Activated naive CD4-positive, alpha-beta T cell treated with anti-CD3 and anti-CD28 coated beads, Interleukin-2, amount 50 U/mL, for 24 hours (primary cell): ENCODE results near the gene ZNF444.
A peak's percentile ranks its signal among the peaks of the same experiment; 100 is the strongest.
"Not testable (repeated sequence)": the region's sequence is repeated elsewhere in the genome, so short reads cannot be mapped to it uniquely, and the experiment has no call there.

Experiments
- H3K27ac Mint-ChIP-seq: one replicate; pipeline ENCODE4 v1.8.0; 2021; ENCODE audit warnings: mild to moderate bottlenecking, mixed read lengths
- H3K27me3 Mint-ChIP-seq: one replicate; pipeline ENCODE4 v1.8.0; 2021; ENCODE audit warnings: mixed read lengths
- H3K36me3 Mint-ChIP-seq: one replicate; pipeline ENCODE4 v1.8.0; 2021; ENCODE audit warnings: mixed read lengths
- H3K4me1 Mint-ChIP-seq: one replicate; pipeline ENCODE4 v1.8.0; 2021; ENCODE audit warnings: mixed read lengths
- H3K4me3 Mint-ChIP-seq: one replicate; pipeline ENCODE4 v1.8.0; 2021; ENCODE audit warnings: mild to moderate bottlenecking, mixed read lengths
- H3K9me3 Mint-ChIP-seq: one replicate; pipeline ENCODE4 v1.8.0; 2021; ENCODE audit warnings: mixed read lengths

The ZNF444 gene

DNA sequence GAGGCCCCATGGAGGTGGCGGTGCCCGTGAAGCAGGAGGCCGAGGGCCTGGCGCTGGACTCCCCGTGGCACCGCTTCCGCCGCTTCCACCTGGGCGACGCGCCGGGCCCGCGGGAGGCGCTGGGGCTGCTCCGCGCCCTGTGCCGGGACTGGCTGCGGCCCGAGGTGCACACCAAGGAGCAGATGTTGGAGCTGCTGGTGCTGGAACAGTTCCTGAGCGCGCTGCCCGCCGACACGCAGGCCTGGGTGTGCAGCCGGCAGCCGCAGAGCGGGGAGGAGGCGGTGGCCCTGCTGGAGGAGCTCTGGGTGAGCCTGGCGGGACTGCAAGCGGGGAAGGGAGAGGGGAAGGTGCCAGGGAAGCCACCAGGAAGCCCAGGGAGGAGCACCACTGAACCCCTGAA, 5.8 kb downstream of the ZNF444 start:
- Mint-ChIP-seq H3K36me3 (peaks cover 6% of the 10 kb centered on the region), H3K4me1 (peaks cover 30% of the 10 kb centered on the region), H3K9me3 (no peaks in the 10 kb centered on the region), H3K27me3 (no peaks in the 10 kb centered on the region), H3K4me3 (no peak overlapping the region), H3K27ac (no peak overlapping the region)

GRCh38 chr19:56147307-56147706, 6.2 kb downstream of the ZNF444 start:
- no peak overlapping the region for H3K4me3 Mint-ChIP-seq
- no peak overlapping the region for H3K27ac Mint-ChIP-seq
- peaks cover 27% of the 10 kb centered on the region for H3K4me1 Mint-ChIP-seq
- H3K9me3 Mint-ChIP-seq, result no peaks in the 10 kb centered on the region
- H3K27me3 Mint-ChIP-seq, result no peaks in the 10 kb centered on the region
- H3K36me3 Mint-ChIP-seq, result peaks cover 6% of the 10 kb centered on the region

- H3K27ac Mint-ChIP-seq, result peak overlapping the region; percentile 12
- peaks cover 29% of the 10 kb centered on the region for H3K4me1 Mint-ChIP-seq
- no peak overlapping the region for H3K4me3 Mint-ChIP-seq
- no peaks in the 10 kb centered on the region for H3K27me3 Mint-ChIP-seq
- no peaks in the 10 kb centered on the region for H3K9me3 Mint-ChIP-seq
- peaks cover 6% of the 10 kb centered on the region for H3K36me3 Mint-ChIP-seq
These were observed 7.0 kb downstream of the ZNF444 start for GRCh38 chr19:56148096-56148495.

- H3K27me3 Mint-ChIP-seq, H3K9me3 Mint-ChIP-seq, H3K27ac Mint-ChIP-seq, H3K36me3 Mint-ChIP-seq, H3K4me3 Mint-ChIP-seq: not testable (repeated sequence)
- H3K4me1 Mint-ChIP-seq, result peaks cover 30% of the 10 kb centered on the region
These were observed 8.0 kb downstream of the ZNF444 start for GRCh38 chr19:56148955-56149655.

DNA sequence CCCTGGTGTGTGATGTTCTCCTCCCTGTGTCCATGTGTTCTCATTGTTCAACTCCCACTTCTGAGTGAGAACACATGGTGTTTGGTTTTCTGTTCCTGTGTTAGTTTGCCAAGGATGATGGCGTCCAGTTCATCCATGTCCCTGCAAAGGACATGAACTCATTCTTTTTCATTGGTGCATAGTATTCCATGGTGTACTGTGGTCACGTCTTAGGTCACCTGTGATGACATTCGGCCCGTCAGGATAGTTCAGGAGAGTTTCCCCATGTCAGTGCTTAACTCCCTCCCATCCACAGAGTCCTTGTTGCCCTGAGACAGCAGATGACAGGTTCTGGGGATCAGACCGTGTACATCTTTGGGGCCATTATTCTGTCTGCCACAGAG, 8.6 kb downstream of the ZNF444 start:
- Mint-ChIP-seq H3K9me3 (no peaks in the 10 kb centered on the region), H3K36me3 (peaks cover 6% of the 10 kb centered on the region), H3K27ac (no peak overlapping the region), H3K4me1 (peaks cover 26% of the 10 kb centered on the region), H3K4me3 (no peak overlapping the region), H3K27me3 (no peaks in the 10 kb centered on the region)

DNA sequence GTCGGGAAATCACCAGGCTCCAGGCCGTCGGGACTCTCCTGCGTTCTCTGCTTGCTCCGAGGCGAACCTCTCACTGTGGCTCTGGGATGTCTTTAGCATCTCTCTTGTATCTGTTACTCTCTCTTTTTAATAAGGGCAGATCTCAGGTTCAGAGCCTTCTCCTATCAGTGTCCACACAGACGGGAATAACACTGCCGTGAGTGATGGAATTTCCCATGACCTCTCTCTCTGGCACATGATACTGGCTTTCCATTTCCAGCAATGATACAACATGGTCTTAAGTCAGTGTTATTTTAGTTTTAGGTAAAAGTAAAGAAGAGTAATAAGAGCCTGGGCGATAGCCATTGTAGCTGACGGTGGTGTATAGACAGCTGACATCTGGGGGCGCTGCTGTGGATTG, 9.3 kb downstream of the ZNF444 start:
- Mint-ChIP-seq H3K4me3 (no peak overlapping the region), H3K9me3 (no peaks in the 10 kb centered on the region), H3K36me3 (peaks cover 6% of the 10 kb centered on the region), H3K4me1 (peaks cover 26% of the 10 kb centered on the region), H3K27me3 (no peaks in the 10 kb centered on the region), H3K27ac (no peak overlapping the region)

- H3K27ac Mint-ChIP-seq, result no peak overlapping the region
- no peaks in the 10 kb centered on the region for H3K27me3 Mint-ChIP-seq
- H3K4me1 Mint-ChIP-seq, result peaks cover 26% of the 10 kb centered on the region
- H3K9me3 Mint-ChIP-seq, result no peaks in the 10 kb centered on the region
- peaks cover 6% of the 10 kb centered on the region for H3K36me3 Mint-ChIP-seq
- H3K4me3 Mint-ChIP-seq, result no peak overlapping the region
These were observed 11.6 kb downstream of the ZNF444 start for GRCh38 chr19:56152644-56153043.

- Mint-ChIP-seq H3K27me3 (no peaks in the 10 kb centered on the region), H3K4me1 (peaks cover 26% of the 10 kb centered on the region), H3K27ac (no peak overlapping the region), H3K4me3 (no peak overlapping the region), H3K36me3 (peaks cover 6% of the 10 kb centered on the region), H3K9me3 (no peaks in the 10 kb centered on the region)
These were observed 12.4 kb downstream of the ZNF444 start for GRCh38 chr19:56153507-56153906.

- H3K27me3 Mint-ChIP-seq, result no peaks in the 10 kb centered on the region
- H3K36me3 Mint-ChIP-seq, result peaks cover 11% of the 10 kb centered on the region
These were observed 14.1 kb downstream of the ZNF444 start for GRCh38 chr19:56155124-56155687.

GRCh38 chr19:56156768-56157167, 15.7 kb downstream of the ZNF444 start:
- no peaks in the 10 kb centered on the region for H3K9me3 Mint-ChIP-seq
- peaks cover 9% of the 10 kb centered on the region for H3K36me3 Mint-ChIP-seq
- H3K27ac Mint-ChIP-seq, result no peak overlapping the region
- no peaks in the 10 kb centered on the region for H3K27me3 Mint-ChIP-seq
- H3K4me3 Mint-ChIP-seq, result no peak overlapping the region
- peaks cover 18% of the 10 kb centered on the region for H3K4me1 Mint-ChIP-seq

More at GRCh38 chr19:56155124-56155687, 14.1 kb downstream of the ZNF444 start:
- H3K27ac Mint-ChIP-seq, result peak overlapping the region; percentile 46
- no peaks in the 10 kb centered on the region for H3K9me3 Mint-ChIP-seq
- no peak overlapping the region for H3K4me3 Mint-ChIP-seq
- peaks cover 22% of the 10 kb centered on the region for H3K4me1 Mint-ChIP-seq

GRCh38 chr19:56158170-56158757, 17.2 kb downstream of the ZNF444 start:
- Mint-ChIP-seq H3K27ac (no peak overlapping the region), H3K27me3 (no peaks in the 10 kb centered on the region), H3K4me1 (peaks cover 14% of the 10 kb centered on the region), H3K4me3 (no peak overlapping the region), H3K9me3 (no peaks in the 10 kb centered on the region), H3K36me3 (peaks cover 9% of the 10 kb centered on the region)

DNA sequence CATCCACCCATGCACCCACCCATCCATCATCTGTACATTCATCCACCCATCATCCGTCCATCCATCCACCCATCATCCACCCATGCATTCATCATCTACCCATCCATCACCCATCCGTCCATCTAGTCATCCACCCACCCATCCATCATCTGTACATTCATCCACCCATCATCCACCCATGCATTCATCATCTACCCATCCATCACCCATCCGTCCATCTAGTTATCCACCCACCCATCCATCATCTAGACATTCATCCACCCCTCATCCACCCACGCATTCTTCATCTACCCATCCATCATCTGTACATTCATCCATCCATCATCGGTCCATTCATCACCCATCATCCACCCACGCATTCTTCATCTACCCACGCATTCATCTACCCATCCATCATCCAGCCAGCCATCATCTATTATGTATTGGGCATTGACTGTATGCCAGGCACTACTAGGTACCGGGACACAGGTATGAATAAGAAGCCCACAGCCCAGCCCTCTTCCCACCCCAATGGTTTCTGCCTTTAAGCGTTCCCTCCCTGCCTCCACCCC, 18.0 kb downstream of the ZNF444 start:
- Mint-ChIP-seq H3K4me1 (peaks cover 6% of the 10 kb centered on the region), H3K36me3 (peaks cover 9% of the 10 kb centered on the region), H3K9me3 (no peaks in the 10 kb centered on the region), H3K27me3 (no peaks in the 10 kb centered on the region), H3K4me3 (no peak overlapping the region), H3K27ac (no peak overlapping the region)

- Mint-ChIP-seq H3K36me3 (peaks cover 9% of the 10 kb centered on the region), H3K4me1 (peaks cover 6% of the 10 kb centered on the region), H3K27me3 (no peaks in the 10 kb centered on the region), H3K4me3 (no peak overlapping the region), H3K9me3 (no peaks in the 10 kb centered on the region), H3K27ac (no peak overlapping the region)
These were observed 18.7 kb downstream of the ZNF444 start for GRCh38 chr19:56159622-56160271.

- H3K27ac Mint-ChIP-seq, result no peak overlapping the region
- H3K27me3 Mint-ChIP-seq, result peaks cover 2% of the 10 kb centered on the region
- H3K4me3 Mint-ChIP-seq, result no peak overlapping the region
- H3K36me3 Mint-ChIP-seq, result peaks cover 9% of the 10 kb centered on the region
- peaks cover 6% of the 10 kb centered on the region for H3K4me1 Mint-ChIP-seq
- H3K9me3 Mint-ChIP-seq, result no peaks in the 10 kb centered on the region
These were observed 20.4 kb downstream of the ZNF444 start for GRCh38 chr19:56161534-56161933.

- Mint-ChIP-seq H3K27ac (peak overlapping the region; percentile 46), H3K4me3 (no peak overlapping the region), H3K9me3 (no peaks in the 10 kb centered on the region), H3K36me3 (peaks cover 9% of the 10 kb centered on the region), H3K4me1 (peaks cover 6% of the 10 kb centered on the region), H3K27me3 (peaks cover 2% of the 10 kb centered on the region)
These were observed 21.2 kb downstream of the ZNF444 start for GRCh38 chr19:56162258-56162657.

DNA sequence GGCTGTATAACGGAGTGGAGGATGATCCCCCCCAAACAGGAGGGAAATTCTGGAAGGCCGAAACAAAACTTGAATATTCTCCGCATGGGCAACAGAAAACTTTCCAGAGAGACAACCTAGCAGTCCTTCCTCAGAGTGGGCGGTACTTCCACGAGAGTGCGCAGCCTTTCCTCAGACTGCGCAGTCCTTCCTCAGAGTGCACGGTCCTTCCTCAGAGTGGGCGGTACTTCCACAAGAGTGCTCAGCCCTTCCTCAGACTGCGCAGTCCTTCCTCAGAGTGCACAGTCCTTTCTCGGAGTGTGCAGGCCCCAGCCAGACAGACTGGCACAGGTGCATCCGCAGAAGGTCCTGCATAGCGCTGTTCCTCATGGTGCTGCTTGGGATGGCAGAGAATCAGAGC, 22.0 kb downstream of the ZNF444 start:
- peak overlapping the region; percentile 79 for H3K27ac Mint-ChIP-seq
- no peaks in the 10 kb centered on the region for H3K9me3 Mint-ChIP-seq
- no peak overlapping the region for H3K4me3 Mint-ChIP-seq
- H3K4me1 Mint-ChIP-seq, result peaks cover 6% of the 10 kb centered on the region
- peaks cover 2% of the 10 kb centered on the region for H3K27me3 Mint-ChIP-seq
- peaks cover 9% of the 10 kb centered on the region for H3K36me3 Mint-ChIP-seq
